SK-N-SH (cell line): Measurements from ENCODE around the gene SNX9.

Experiments
- GABPA ChIP-seq: IDR thresholded peaks from 2 replicates; pipeline ENCODE4 v1.4.0; 2012; ENCODE audit warnings: low read depth, mild to moderate bottlenecking
- MXI1 ChIP-seq: IDR thresholded peaks from 2 replicates; pipeline ENCODE4 v1.6.1; 2012; ENCODE audit warnings: mild to moderate bottlenecking, low read depth, low read length, improper control_type of control experiment
- TAF1 ChIP-seq: IDR thresholded peaks from 2 replicates; pipeline ENCODE4 v1.6.1; 2012; ENCODE audit warnings: low read depth, mild to moderate bottlenecking, low read length, moderate library complexity, borderline replicate concordance
- TF ChIP-seq, protein P1 (sequence below): fragments of 200-600 bp; sonication (generic); IDR thresholded peaks from 2 replicates; pipeline ENCODE4 v1.6.1; 2017; ENCODE audit warnings: antibody characterized with exemption, mild to moderate bottlenecking, moderate library complexity
- TF ChIP-seq, protein P2 (sequence below): IDR thresholded peaks from 2 replicates; pipeline ENCODE4 v1.4.0; 2012; ENCODE audit warnings: low read depth

DNA sequence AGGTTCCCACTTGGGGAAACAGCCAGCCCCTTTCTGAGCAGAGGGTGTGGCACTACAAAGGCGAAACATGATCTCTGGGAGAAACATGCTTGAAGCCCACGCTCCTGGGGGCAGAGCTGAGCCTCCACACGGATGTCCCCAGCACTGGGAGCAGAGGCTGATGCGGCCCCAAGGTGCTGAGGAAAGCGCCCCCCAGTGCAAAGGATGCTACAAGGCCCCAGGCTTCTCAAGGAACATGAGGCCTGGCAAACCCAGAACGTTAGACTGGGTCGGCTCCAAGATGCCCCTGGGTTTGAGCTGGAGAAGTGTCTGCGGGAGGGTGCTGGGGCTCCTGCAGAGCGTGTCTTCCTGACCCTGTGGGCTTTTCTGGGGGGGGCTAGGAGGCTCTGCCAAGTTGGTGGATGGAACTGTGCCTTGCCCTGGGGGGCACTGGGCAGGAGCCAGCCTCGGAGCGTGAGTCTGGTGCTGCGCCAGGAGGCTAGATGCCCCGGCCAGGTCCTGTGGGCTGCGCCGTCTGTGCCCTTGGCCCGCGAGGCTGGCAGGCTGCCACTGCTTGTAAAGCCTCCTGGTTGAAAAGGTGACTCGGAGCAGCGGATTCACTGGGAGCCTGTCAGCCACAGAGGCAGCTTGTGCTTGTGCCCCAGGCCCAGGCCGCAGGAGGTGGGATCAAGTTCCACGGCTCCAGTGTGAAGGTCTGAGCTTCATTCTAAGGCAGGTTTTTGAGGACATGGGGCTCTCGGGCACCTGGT lies 166.7 kb downstream of the SNX9 start:
- TF ChIP-seq, protein P1, sequence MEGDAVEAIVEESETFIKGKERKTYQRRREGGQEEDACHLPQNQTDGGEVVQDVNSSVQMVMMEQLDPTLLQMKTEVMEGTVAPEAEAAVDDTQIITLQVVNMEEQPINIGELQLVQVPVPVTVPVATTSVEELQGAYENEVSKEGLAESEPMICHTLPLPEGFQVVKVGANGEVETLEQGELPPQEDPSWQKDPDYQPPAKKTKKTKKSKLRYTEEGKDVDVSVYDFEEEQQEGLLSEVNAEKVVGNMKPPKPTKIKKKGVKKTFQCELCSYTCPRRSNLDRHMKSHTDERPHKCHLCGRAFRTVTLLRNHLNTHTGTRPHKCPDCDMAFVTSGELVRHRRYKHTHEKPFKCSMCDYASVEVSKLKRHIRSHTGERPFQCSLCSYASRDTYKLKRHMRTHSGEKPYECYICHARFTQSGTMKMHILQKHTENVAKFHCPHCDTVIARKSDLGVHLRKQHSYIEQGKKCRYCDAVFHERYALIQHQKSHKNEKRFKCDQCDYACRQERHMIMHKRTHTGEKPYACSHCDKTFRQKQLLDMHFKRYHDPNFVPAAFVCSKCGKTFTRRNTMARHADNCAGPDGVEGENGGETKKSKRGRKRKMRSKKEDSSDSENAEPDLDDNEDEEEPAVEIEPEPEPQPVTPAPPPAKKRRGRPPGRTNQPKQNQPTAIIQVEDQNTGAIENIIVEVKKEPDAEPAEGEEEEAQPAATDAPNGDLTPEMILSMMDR, result peak; percentile 32
- TF ChIP-seq TAF1, result no peak
- TF ChIP-seq GABPA, result no peak
- TF ChIP-seq, protein P2, sequence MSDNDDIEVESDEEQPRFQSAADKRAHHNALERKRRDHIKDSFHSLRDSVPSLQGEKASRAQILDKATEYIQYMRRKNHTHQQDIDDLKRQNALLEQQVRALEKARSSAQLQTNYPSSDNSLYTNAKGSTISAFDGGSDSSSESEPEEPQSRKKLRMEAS, result peak; percentile 69
- TF ChIP-seq MXI1, result peak; percentile 25; the same call in 1 of the 2 replicates
